HepG2 (cell line): ENCODE results near the gene CLCN4. TPM values are rescaled to one million over a fixed set of nuclear protein-coding genes. Genes with fewer than 3 reads are reported as not detected.

Experiments
- ATAC-seq: fragments of 200-7000 bp; cut with Tn5 transposase; 3 replicates; pipeline ENCODE4 v1.9.1; 2020; ENCODE audit warnings: mild to moderate bottlenecking, moderate library complexity
- BruUV-seq: library from RNA; stranded (reverse); fragments of 400-500 nt; replicated peaks from 2 replicates; lab custom pipeline; 2021; lab: Mats Ljungman, UMichigan
- CTCF ChIA-PET: fragments of 300-600 bp; formaldehyde crosslinking; extraction: SDS; loops from one replicate; lab custom pipeline; 2021; ENCODE audit warnings: low total read pairs, inconsistent platforms, low intra/inter-chr PET ratio; lab: Yijun Ruan, JAX
- POLR2A ChIA-PET: fragments of 350-600 bp; sonication (Branson Sonifier 250); formaldehyde crosslinking; loops from one replicate; lab custom pipeline; 2020; ENCODE audit warnings: antibody characterized with exemption, inconsistent platforms; lab: Yijun Ruan, JAX
- DNase-seq: peaks from one replicate; pipeline ENCODE4 v3.0.0-alpha.2; 2015; ENCODE audit warnings: low spot score
- FAIRE-seq: peaks from 3 replicates; lab custom pipeline; 2011; peaks lifted over from hg19 to GRCh38; lab: Jason Lieb, UNC
- H2AFZ ChIP-seq: one replicate; pipeline ENCODE4 v1.6.1; 2011; ENCODE audit warnings: low read length, inconsistent platforms
- H3K27ac ChIP-seq: fragments of 300-600 bp; 3 replicates; pipeline ENCODE4 v1.8.0; 2011; ENCODE audit warnings: mixed run types, mild to moderate bottlenecking, mixed read lengths, low read length, inconsistent platforms; ENCODE audit not compliant: insufficient read depth; ENCODE audit errors: extremely low read length
- H3K27me3 ChIP-seq, 2 experiments: fragments of 200-600 bp in 1 of 2; 2 replicates in 1 of 2; 3 replicates in 1 of 2; pipeline versions ENCODE4 v1.6.0 to v1.8.0; 2011; ENCODE audit warnings: low read length in 2 of 2, mild to moderate bottlenecking in 2 of 2, moderate library complexity in 2 of 2, inconsistent platforms in 1 of 2; ENCODE audit not compliant: insufficient read depth in 2 of 2, control insufficient read depth in 1 of 2
- H3K36me3 ChIP-seq, 2 experiments: fragments of 200-600 bp in 1 of 2; replicated peaks in 1 of 2; 2 replicates in 1 of 2; 3 replicates in 1 of 2; pipeline versions ENCODE4 v1.5.1 to v1.8.0; 2011; ENCODE audit warnings: low read length in 2 of 2, inconsistent platforms in 1 of 2; ENCODE audit not compliant: insufficient read depth in 2 of 2, control insufficient read depth in 1 of 2
- H3K4me1 ChIP-seq: 2 replicates; pipeline ENCODE4 v1.5.1; 2012; ENCODE audit warnings: low read length, inconsistent platforms; ENCODE audit not compliant: insufficient read depth
- H3K4me2 ChIP-seq: 2 replicates; pipeline ENCODE4 v1.6.0; 2011; ENCODE audit warnings: low read depth, low read length, inconsistent platforms
- H3K4me3 ChIP-seq, 3 experiments: fragments of 200-600 bp in 1 of 3; sonication (generic), shearing (Covaris generic) in 1 of 3; replicated peaks in 1 of 3; 2 replicates each; pipeline ENCODE4 v1.5.1; 2011 to 2016; ENCODE audit warnings: low read length in 3 of 3, inconsistent platforms in 2 of 3, low read depth in 2 of 3, mild to moderate bottlenecking in 2 of 3, control low read depth in 1 of 3, mixed read lengths in 1 of 3; ENCODE audit not compliant: insufficient read depth in 1 of 3
- H3K79me2 ChIP-seq: one replicate; pipeline ENCODE4 v1.6.1; 2011; ENCODE audit warnings: low read length, inconsistent platforms; ENCODE audit not compliant: insufficient read depth
- H3K9ac ChIP-seq: 2 replicates; pipeline ENCODE4 v1.6.0; 2011; ENCODE audit warnings: mild to moderate bottlenecking, low read depth, low read length, inconsistent platforms; ENCODE audit not compliant: insufficient read depth
- H3K9me3 ChIP-seq: 2 replicates; pipeline ENCODE4 v1.5.1; 2012; ENCODE audit warnings: mild to moderate bottlenecking, low read length
- H4K20me1 ChIP-seq: 2 replicates; pipeline ENCODE4 v1.6.0; 2011; ENCODE audit warnings: inconsistent platforms, mild to moderate bottlenecking, low read length, moderate library complexity; ENCODE audit not compliant: insufficient read depth
- AGO2 ChIP-seq: fragments of 200-400 bp; formaldehyde crosslinking; optimal IDR thresholded peaks from 2 replicates; pipeline ENCODE3; 2017; ENCODE audit warnings: mild to moderate bottlenecking, low read depth, low read length, moderate library complexity
- CREBL2 ChIP-seq: sonication (generic); formaldehyde crosslinking; IDR thresholded peaks from 2 replicates; pipeline ENCODE4 v1.8.1; 2023; ENCODE audit warnings: missing genetic modification reagents, mild to moderate bottlenecking, borderline replicate concordance
- DNMT3B ChIP-seq: conservative IDR thresholded peaks from 2 replicates; pipeline ENCODE4 v1.6.1; 2016; ENCODE audit warnings: missing biosample characterization, control low read depth
- FOXA1 ChIP-seq, 2 experiments: fragments of 450-650 bp in 1 of 2; sonication (generic) in 1 of 2; formaldehyde crosslinking in 1 of 2; IDR thresholded peaks; 2 replicates each; pipeline versions ENCODE4 v1.4.0 to v1.6.1; 2016 to 2020; ENCODE audit warnings: missing genetic modification reagents in 1 of 2
- HOXA5 ChIP-seq: sonication (generic); formaldehyde crosslinking; IDR thresholded peaks from 2 replicates; pipeline ENCODE4 v1.4.0; 2020; ENCODE audit warnings: missing genetic modification reagents
- JARID2 ChIP-seq: sonication (generic); formaldehyde crosslinking; IDR thresholded peaks from 2 replicates; pipeline ENCODE4 v1.8.1; 2023; ENCODE audit warnings: missing genetic modification reagents, inconsistent platforms; ENCODE audit not compliant: insufficient replicate concordance
- KLF16 ChIP-seq, 2 experiments: sonication (generic) in 1 of 2; formaldehyde crosslinking in 1 of 2; IDR thresholded peaks; 2 replicates each; pipeline versions ENCODE4 v1.6.1 to v1.8.0; 2016 to 2023; ENCODE audit warnings: missing genetic modification reagents in 2 of 2, missing compliant biosample characterization in 1 of 2
- MATR3 ChIP-seq: sonication (generic); formaldehyde crosslinking; IDR thresholded peaks from 2 replicates; pipeline ENCODE4 v1.4.0; 2020; ENCODE audit warnings: missing genetic modification reagents
- NPAS2 ChIP-seq: sonication (generic); formaldehyde crosslinking; IDR thresholded peaks from 2 replicates; pipeline ENCODE4 v1.8.0; 2022; ENCODE audit warnings: mild to moderate bottlenecking, missing genetic modification reagents, borderline replicate concordance
- RFX3 ChIP-seq: IDR thresholded peaks from 2 replicates; pipeline ENCODE4 v1.6.1; 2016; ENCODE audit warnings: missing biosample characterization, missing genetic modification reagents
- SYNCRIP ChIP-seq: fragments of 200-400 bp; formaldehyde crosslinking; IDR thresholded peaks from 2 replicates; pipeline ENCODE4 v1.6.1; 2018; ENCODE audit warnings: mild to moderate bottlenecking, low read depth, low read length; ENCODE audit not compliant: insufficient read depth
- TRIM24 ChIP-seq: sonication (generic); formaldehyde crosslinking; IDR thresholded peaks from 2 replicates; pipeline ENCODE4 v1.8.0; 2022; ENCODE audit warnings: mild to moderate bottlenecking, missing genetic modification reagents
- ZFP62 ChIP-seq: sonication (generic); formaldehyde crosslinking; IDR thresholded peaks from 2 replicates; pipeline ENCODE4 v1.4.0; 2020; ENCODE audit warnings: missing genetic modification reagents
- ZMYM4 ChIP-seq: sonication (generic); formaldehyde crosslinking; IDR thresholded peaks from 2 replicates; pipeline ENCODE4 v1.8.1; 2023; ENCODE audit warnings: mild to moderate bottlenecking, missing genetic modification reagents
- ZNF446 ChIP-seq: sonication (generic); formaldehyde crosslinking; IDR thresholded peaks from 2 replicates; pipeline ENCODE4 v1.5.0; 2020; ENCODE audit warnings: mild to moderate bottlenecking, missing genetic modification reagents
- ZNF710 ChIP-seq: sonication (generic); formaldehyde crosslinking; IDR thresholded peaks from 2 replicates; pipeline ENCODE4 v1.5.0; 2020; ENCODE audit warnings: mild to moderate bottlenecking, missing genetic modification reagents, borderline replicate concordance
- ZNF781 ChIP-seq: sonication (generic); formaldehyde crosslinking; IDR thresholded peaks from 2 replicates; pipeline ENCODE4 v1.5.1; 2020; ENCODE audit warnings: borderline replicate concordance, mild to moderate bottlenecking, missing genetic modification reagents; ENCODE audit errors: not compliant biosample characterization
- ZNF782 ChIP-seq: sonication (generic); formaldehyde crosslinking; IDR thresholded peaks from 2 replicates; pipeline ENCODE4 v1.4.0; 2020; ENCODE audit warnings: missing genetic modification reagents, mild to moderate bottlenecking, borderline replicate concordance
- ZNF839 ChIP-seq: sonication (generic); formaldehyde crosslinking; IDR thresholded peaks from 2 replicates; pipeline ENCODE4 v1.4.0; 2020; ENCODE audit warnings: missing genetic modification reagents, mild to moderate bottlenecking, borderline replicate concordance
- WGBS: methylation state at CpG from one replicate; pipeline ENCODE4 v1.1.6; 2017; ENCODE audit warnings: low lambda C conversion rate; 5-methylcytosine and 5-hydroxymethylcytosine counted together
- in situ Hi-C: cut with HindIII; loops from 2 replicates; pipeline ENCODE4 v1.10.0; 2017; ENCODE audit warnings: low pct_unique_long_range_greater_than_20kb; ENCODE audit not compliant: extremely low pct_ligation_motif_present
- intact Hi-C: fragments of 100-400 bp; cut with micrococcal nuclease; formaldehyde crosslinking; loops from one replicate; pipeline ENCODE4 v1.10.0; 2022; ENCODE audit not compliant: unreplicated experiment
- polyA plus RNA-seq, 8 experiments: library from polyadenylated mRNA; depleted of rRNA in 3 of 8; stranded (reverse) in 7 of 8; unstranded in 1 of 8; fragments of >200 nt; fragmentation: Illumina TruSeq in 4 of 8; extraction: Trizol in 4 of 8; gene quantifications; 2 replicates each; pipeline versions ENCODE4 v1.2.1 to v1.2.3, GENCODE V29; 2011 to 2016; ENCODE audit warnings: low read depth in 4 of 8, missing spikeins in 1 of 8, mixed read lengths in 1 of 8; ENCODE audit not compliant: insufficient read depth in 1 of 8
- total RNA-seq, 5 experiments: library from RNA; depleted of rRNA; stranded (reverse); fragments of >200 nt; fragmentation: Illumina TruSeq; extraction: Trizol; gene quantifications; 2 replicates each; pipeline ENCODE4 v1.2.3, GENCODE V29; 2016; ENCODE audit warnings: low read depth in 1 of 5

Gene CLCN4
- total and polyA plus RNA-seq, 2 of the 13 experiments (the other 11 are each of a cell fraction or from before 2014, with no cell fraction given): 1.8 to 2.5 TPM

GRCh38 chrX:10244915-10245622 lies 88.3 kb downstream of the CLCN4 start:
- CTCF ChIA-PET: no interaction called here
- Histone ChIP-seq H3K4me1 (no peaks in the 10 kb centered on the region), H3K4me2 (no peak overlapping the region), H4K20me1 (no peaks in the 10 kb centered on the region), H3K4me3 (no peak overlapping the region), H3K27me3 (no peaks in the 10 kb centered on the region), H3K79me2 (no peaks in the 10 kb centered on the region), H3K9ac (no peak overlapping the region), H3K27ac (no peak overlapping the region), H3K9me3 (no peaks in the 10 kb centered on the region), H2AFZ (no peak overlapping the region), H3K36me3 (no peaks in the 10 kb centered on the region)
- TF ChIP-seq HOXA5 (CRISPR knock-in tag): no peak
- no peak for TF ChIP-seq SYNCRIP
- TF ChIP-seq DNMT3B (CRISPR knock-in tag): no peak
- no peak for TF ChIP-seq ZNF782
- no peak for TF ChIP-seq NPAS2
- TF ChIP-seq JARID2 (CRISPR knock-in tag): no peak
- TF ChIP-seq TRIM24 (CRISPR knock-in tag): no peak
- TF ChIP-seq ZNF781: no peak
- in situ Hi-C loops: no loop called here
- DNase-seq (no peak), ATAC-seq (no peak), FAIRE-seq (no peak)
- POLR2A ChIA-PET: no interaction called here
- BruUV-seq: no TSS peak
- intact Hi-C loops: no loop called here
- WGBS: 5% methylated on average over 9 of the region's 9 CpGs

- H3K4me3 ChIP-seq: no peak overlapping the region
- 46% methylated on average over 4 of the region's 4 CpGs for WGBS
- CTCF ChIA-PET: no interaction called here
- DNase-seq (no peak), ATAC-seq (no peak), FAIRE-seq (no peak)
- no peak overlapping the region for H3K4me2 ChIP-seq
- no peaks in the 10 kb centered on the region for H3K27me3 ChIP-seq
- no peaks in the 10 kb centered on the region for H3K36me3 ChIP-seq
- intact Hi-C loops: no loop called here
- no peak overlapping the region for H3K9ac ChIP-seq
- no peak overlapping the region for H3K27ac ChIP-seq
- in situ Hi-C loops: no loop called here
- H4K20me1 ChIP-seq: no peaks in the 10 kb centered on the region
- no peaks in the 10 kb centered on the region for H3K9me3 ChIP-seq
- no peaks in the 10 kb centered on the region for H3K4me1 ChIP-seq
- H3K79me2 ChIP-seq: no peaks in the 10 kb centered on the region
- POLR2A ChIA-PET: no interaction called here
- no TSS peak for BruUV-seq
- no peak overlapping the region for H2AFZ ChIP-seq
- TF ChIP-seq ZNF446 (CRISPR knock-in tag) (no peak), CREBL2 (CRISPR knock-in tag) (no peak), ZMYM4 (no peak), FOXA1 (IDR thresholded peaks at IDR 0.05) (no peak), FOXA1 (CRISPR knock-in tag; IDR thresholded peaks at IDR 0.05) (no peak), MATR3 (CRISPR knock-in tag) (no peak), RFX3 (CRISPR knock-in tag) (no peak), AGO2 (no peak), ZFP62 (no peak), ZNF710 (CRISPR knock-in tag) (no peak), KLF16 (CRISPR knock-in tag; IDR thresholded peaks at IDR 0.05) (no peak), ZNF839 (CRISPR knock-in tag) (no peak)
Measured at GRCh38 chrX:10245886-10246285, 89.1 kb downstream of the CLCN4 start.
